ENCODE data around the gene HTR1A.

Gene HTR1A
- total RNA-seq: 0 reads per million in 9 experiments

GRCh38 chr5:63962279-63962678 is at the start of gene HTR1A:
TSS of gene HTR1A (minus strand) at chr5:63962445. CDS start at chr5:63961719, 726 bp downstream.
- DNase-seq: no peak
- peaks cover 5 to 41% of the 10 kb centered on the region in 2 donors for H3K27me3 Mint-ChIP-seq
- H3K4me1 Mint-ChIP-seq (ENCODE audit: low read depth in 2 of 2): peaks cover 0 to 3% of the 10 kb centered on the region in 2 donors
- H3K27ac Mint-ChIP-seq: no peak within 1 kb of the TSS
- H3K36me3 Mint-ChIP-seq (ENCODE audit: insufficient read depth): no peaks in the 10 kb centered on the region
- H3K9me3 Mint-ChIP-seq: peaks cover 14 to 25% of the 10 kb centered on the region in 2 donors
- no peak for ATAC-seq (replicated peaks)
- no peak within 1 kb of the TSS for H3K4me3 Mint-ChIP-seq

DNA sequence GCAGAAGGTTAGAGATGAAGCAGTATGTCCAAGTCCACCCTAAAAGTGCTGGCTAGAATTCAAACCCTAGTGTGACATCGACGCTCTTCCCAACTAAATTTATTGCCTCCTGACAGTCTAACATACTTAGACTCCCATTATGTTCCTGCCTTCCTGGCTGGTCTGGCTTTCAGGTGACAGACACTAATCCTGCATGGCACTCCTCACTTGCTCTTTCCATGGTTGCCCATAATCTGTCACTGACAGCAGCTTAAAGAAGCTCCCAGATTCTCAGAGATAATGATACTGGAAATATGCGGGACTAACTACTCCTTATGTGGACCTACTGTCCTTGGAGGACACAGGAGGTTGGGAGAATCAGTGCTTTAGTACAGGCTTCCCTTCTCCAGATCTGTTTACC is 41.7 kb upstream of the HTR1A start:
- no peaks in the 10 kb centered on the region for H3K27me3 Mint-ChIP-seq
- ATAC-seq (replicated peaks) (no peak), DNase-seq (no peak)
- H3K9me3 Mint-ChIP-seq: peaks cover 3 to 13% of the 10 kb centered on the region in 2 donors
- H3K36me3 Mint-ChIP-seq (ENCODE audit: insufficient read depth): no peaks in the 10 kb centered on the region
- H3K27ac Mint-ChIP-seq: no peak overlapping the region
- H3K4me1 Mint-ChIP-seq (ENCODE audit: low read depth in 2 of 2): no peaks in the 10 kb centered on the region
- no peak overlapping the region for H3K4me3 Mint-ChIP-seq

GRCh38 chr5:64000096-64000495 is 37.9 kb upstream of the HTR1A start:
- H3K27me3 Mint-ChIP-seq: no peaks in the 10 kb centered on the region
- H3K4me3 Mint-ChIP-seq: no peak overlapping the region
- peaks cover 5 to 7% of the 10 kb centered on the region in 2 donors for H3K9me3 Mint-ChIP-seq
- no peak overlapping the region for H3K27ac Mint-ChIP-seq
- DNase-seq (no peak), ATAC-seq (replicated peaks) (no peak)
- H3K4me1 Mint-ChIP-seq (ENCODE audit: low read depth in 2 of 2): no peaks in the 10 kb centered on the region
- no peaks in the 10 kb centered on the region for H3K36me3 Mint-ChIP-seq (ENCODE audit: insufficient read depth)

GRCh38 chr5:63987053-63987452 is 24.8 kb upstream of the HTR1A start:
- no peak overlapping the region for H3K4me3 Mint-ChIP-seq
- H3K36me3 Mint-ChIP-seq (ENCODE audit: insufficient read depth): no peaks in the 10 kb centered on the region
- no peak overlapping the region for H3K27ac Mint-ChIP-seq
- peaks cover 0 to 6% of the 10 kb centered on the region in 2 donors for H3K9me3 Mint-ChIP-seq
- ATAC-seq (replicated peaks) (no peak), DNase-seq (no peak)
- no peaks in the 10 kb centered on the region for H3K27me3 Mint-ChIP-seq
- no peaks in the 10 kb centered on the region for H3K4me1 Mint-ChIP-seq (ENCODE audit: low read depth in 2 of 2)

- DNase-seq (no peak), ATAC-seq (replicated peaks) (no peak)
- H3K27me3 Mint-ChIP-seq: no peaks in the 10 kb centered on the region
- no peaks in the 10 kb centered on the region for H3K4me1 Mint-ChIP-seq (ENCODE audit: low read depth in 2 of 2)
- no peak overlapping the region for H3K27ac Mint-ChIP-seq
- peaks cover 18 to 24% of the 10 kb centered on the region in 2 donors for H3K9me3 Mint-ChIP-seq
- H3K36me3 Mint-ChIP-seq (ENCODE audit: insufficient read depth): no peaks in the 10 kb centered on the region
- no peak overlapping the region for H3K4me3 Mint-ChIP-seq
Measured at GRCh38 chr5:63981864-63982263, 19.6 kb upstream of the HTR1A start.

- Mint-ChIP-seq H3K27ac (no peak overlapping the region), H3K4me1 (ENCODE audit: low read depth in 2 of 2) (peaks cover 0 to 3% of the 10 kb centered on the region in 2 donors)
Measured at GRCh38 chr5:63963926-63964325, 1.7 kb upstream of the HTR1A start.

DNA sequence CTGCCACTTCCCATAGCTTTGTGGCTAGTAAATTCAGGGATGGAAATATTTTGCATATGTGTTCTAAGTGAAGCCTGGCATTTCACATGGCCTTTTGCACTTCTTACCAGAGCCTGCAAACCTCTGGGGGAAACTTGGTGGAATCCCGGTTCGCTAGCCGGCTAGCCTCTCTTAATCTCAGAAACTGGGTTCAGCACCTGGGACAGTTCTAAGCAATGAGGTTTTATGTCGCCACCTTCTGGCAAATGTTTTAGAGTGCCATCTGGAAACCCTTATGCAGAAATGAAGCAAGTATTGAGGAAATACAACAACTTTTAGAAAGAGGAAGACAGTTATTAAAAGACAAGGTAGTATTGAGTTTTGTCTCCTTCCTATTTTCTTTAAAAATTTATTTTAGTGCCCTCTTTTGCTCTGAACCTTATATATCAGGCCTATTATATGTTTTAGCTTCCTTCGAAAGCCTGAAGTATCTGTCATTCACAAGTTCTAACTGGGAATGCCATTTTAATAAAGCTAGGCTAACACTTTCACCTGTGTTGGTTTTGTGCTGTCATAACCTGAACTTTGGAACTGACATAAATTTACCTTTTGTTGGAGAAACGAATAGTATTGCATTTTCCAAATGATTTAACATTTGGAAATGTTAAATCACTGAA is 963 bp upstream of the HTR1A start:
- Mint-ChIP-seq H3K36me3 (ENCODE audit: insufficient read depth) (no peaks in the 10 kb centered on the region), H3K4me1 (ENCODE audit: low read depth in 2 of 2) (peaks cover 0 to 3% of the 10 kb centered on the region in 2 donors), H3K27ac (no peak overlapping the region), H3K9me3 (peaks cover 14 to 25% of the 10 kb centered on the region in 2 donors), H3K4me3 (no peak overlapping the region), H3K27me3 (peaks cover 5 to 41% of the 10 kb centered on the region in 2 donors)
- DNase-seq (no peak), ATAC-seq (replicated peaks) (no peak)

More at GRCh38 chr5:63963926-63964325, 1.7 kb upstream of the HTR1A start:
- peaks cover 12 to 18% of the 10 kb centered on the region in 2 donors for H3K9me3 Mint-ChIP-seq
- no peak for ATAC-seq (replicated peaks)
- H3K36me3 Mint-ChIP-seq (ENCODE audit: insufficient read depth): no peaks in the 10 kb centered on the region
- H3K27me3 Mint-ChIP-seq: peaks cover 5 to 36% of the 10 kb centered on the region in 2 donors
- H3K4me3 Mint-ChIP-seq: no peak overlapping the region
- DNase-seq: no peak

DNA sequence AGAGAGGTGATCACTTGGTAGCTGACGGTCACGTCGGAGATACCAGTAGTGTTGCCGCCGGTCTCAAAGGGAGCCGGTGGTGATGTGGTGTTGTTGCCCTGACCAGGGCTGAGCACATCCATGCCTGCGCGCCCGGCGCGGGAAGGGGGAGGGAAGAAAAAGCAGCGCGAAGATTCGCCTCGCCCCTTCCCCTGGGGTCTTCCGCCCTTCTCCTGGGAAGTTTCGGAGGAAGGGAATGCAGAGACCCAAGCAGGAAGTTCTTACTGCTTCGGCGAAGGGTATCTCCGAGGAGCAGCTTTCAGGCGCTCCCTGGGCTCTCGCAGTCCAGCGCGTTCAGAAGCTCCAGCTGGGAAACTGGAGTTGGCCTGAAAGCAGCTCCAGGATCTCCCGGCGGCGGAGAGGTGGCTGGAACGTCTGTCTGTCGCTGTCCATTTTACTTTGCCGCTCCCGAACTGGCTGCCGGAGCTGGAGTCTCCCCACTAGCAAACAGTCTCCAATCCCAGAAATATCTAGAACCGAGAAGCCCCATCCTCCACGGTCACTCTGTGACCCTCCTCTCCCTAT is 565 bp downstream of the HTR1A start:
- H3K4me1 Mint-ChIP-seq (ENCODE audit: low read depth in 2 of 2): peaks cover 0 to 3% of the 10 kb centered on the region in 2 donors
- ATAC-seq (replicated peaks): no peak
- H3K9me3 Mint-ChIP-seq: peaks cover 14 to 25% of the 10 kb centered on the region in 2 donors
- H3K27me3 Mint-ChIP-seq: peaks cover 5 to 41% of the 10 kb centered on the region in 2 donors
- H3K4me3 Mint-ChIP-seq: no peak overlapping the region
- DNase-seq: no peak
- no peak overlapping the region for H3K27ac Mint-ChIP-seq
- no peaks in the 10 kb centered on the region for H3K36me3 Mint-ChIP-seq (ENCODE audit: insufficient read depth)

GRCh38 chr5:63961125-63961597 is 1.1 kb downstream of the HTR1A start:
- peaks cover 5 to 41% of the 10 kb centered on the region in 2 donors for H3K27me3 Mint-ChIP-seq
- ATAC-seq (replicated peaks): no peak
- H3K27ac Mint-ChIP-seq: no peak overlapping the region
- H3K4me3 Mint-ChIP-seq: no peak overlapping the region
- H3K9me3 Mint-ChIP-seq: peaks cover 14 to 25% of the 10 kb centered on the region in 2 donors
- peaks cover 0 to 3% of the 10 kb centered on the region in 2 donors for H3K4me1 Mint-ChIP-seq (ENCODE audit: low read depth in 2 of 2)
- no peak for DNase-seq
- no peaks in the 10 kb centered on the region for H3K36me3 Mint-ChIP-seq (ENCODE audit: insufficient read depth)

DNA sequence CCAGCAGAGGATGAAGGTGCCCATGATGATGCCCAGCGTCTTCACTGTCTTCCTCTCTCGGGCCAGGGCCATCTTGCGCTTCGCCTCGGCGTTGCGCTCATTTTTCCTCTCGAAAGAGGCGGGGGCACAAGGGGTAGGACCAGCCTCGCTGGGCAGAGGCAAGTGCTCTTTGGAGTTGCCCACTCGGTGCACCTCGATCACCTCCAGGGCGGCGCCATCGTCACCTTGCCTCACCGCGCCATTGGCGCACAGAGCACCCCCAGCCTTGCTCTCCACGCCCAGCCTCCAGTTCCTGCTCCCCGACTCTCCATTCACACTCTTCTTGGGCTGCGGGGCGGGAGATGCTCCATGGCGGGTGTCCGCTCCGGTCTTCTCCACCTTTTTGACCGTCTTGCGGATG is 1.6 kb downstream of the HTR1A start:
- H3K27ac Mint-ChIP-seq: no peak overlapping the region
- peaks cover 18 to 30% of the 10 kb centered on the region in 2 donors for H3K9me3 Mint-ChIP-seq
- H3K4me3 Mint-ChIP-seq: no peak overlapping the region
- peaks cover 0 to 3% of the 10 kb centered on the region in 2 donors for H3K4me1 Mint-ChIP-seq (ENCODE audit: low read depth in 2 of 2)
- no peaks in the 10 kb centered on the region for H3K36me3 Mint-ChIP-seq (ENCODE audit: insufficient read depth)
- DNase-seq: no peak
- no peak for ATAC-seq (replicated peaks)
- peaks cover 5 to 41% of the 10 kb centered on the region in 2 donors for H3K27me3 Mint-ChIP-seq

GRCh38 chr5:63959177-63959982 is 2.9 kb downstream of the HTR1A start:
- DNase-seq (no peak), ATAC-seq (replicated peaks) (no peak)
- H3K4me1 Mint-ChIP-seq (ENCODE audit: low read depth in 2 of 2): peaks cover 0 to 3% of the 10 kb centered on the region in 2 donors
- H3K9me3 Mint-ChIP-seq: peaks cover 18 to 37% of the 10 kb centered on the region in 2 donors
- H3K4me3 Mint-ChIP-seq: no peak overlapping the region
- peaks cover 5 to 41% of the 10 kb centered on the region in 2 donors for H3K27me3 Mint-ChIP-seq
- no peaks in the 10 kb centered on the region for H3K36me3 Mint-ChIP-seq (ENCODE audit: insufficient read depth)
- no peak overlapping the region for H3K27ac Mint-ChIP-seq

DNA sequence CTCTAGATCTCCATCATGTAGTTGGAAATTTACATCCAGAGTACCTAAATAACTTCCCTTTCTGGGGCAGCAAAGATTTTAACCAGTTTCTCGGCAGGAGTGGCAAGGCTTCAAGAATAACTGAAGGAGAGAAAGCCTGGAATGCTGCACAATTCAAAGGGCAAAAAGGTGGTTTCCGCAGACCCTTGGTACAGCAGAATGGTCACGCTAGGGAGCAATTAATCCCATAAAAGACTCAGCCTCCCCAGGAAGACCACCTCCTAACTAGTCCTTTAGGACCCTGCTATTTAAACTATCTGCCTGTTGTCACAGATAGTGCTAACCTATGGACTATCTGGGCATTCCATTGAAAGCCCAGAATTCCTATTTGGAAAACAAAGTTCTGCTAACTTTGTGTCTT is 3.6 kb downstream of the HTR1A start:
- DNase-seq (no peak), ATAC-seq (replicated peaks) (no peak)
- peaks cover 0 to 3% of the 10 kb centered on the region in 2 donors for H3K4me1 Mint-ChIP-seq (ENCODE audit: low read depth in 2 of 2)
- peaks cover 5 to 41% of the 10 kb centered on the region in 2 donors for H3K27me3 Mint-ChIP-seq
- no peak overlapping the region for H3K27ac Mint-ChIP-seq
- no peak overlapping the region for H3K4me3 Mint-ChIP-seq
- H3K9me3 Mint-ChIP-seq: peaks cover 18 to 44% of the 10 kb centered on the region in 2 donors
- H3K36me3 Mint-ChIP-seq (ENCODE audit: insufficient read depth): no peaks in the 10 kb centered on the region

- Mint-ChIP-seq H3K4me1 (ENCODE audit: low read depth in 2 of 2) (peaks cover 0 to 3% of the 10 kb centered on the region in 2 donors), H3K4me3 (no peak overlapping the region), H3K27me3 (peaks cover 5 to 40% of the 10 kb centered on the region in 2 donors), H3K9me3 (peaks cover 17 to 44% of the 10 kb centered on the region in 2 donors), H3K36me3 (ENCODE audit: insufficient read depth) (no peaks in the 10 kb centered on the region), H3K27ac (no peak overlapping the region)
- ATAC-seq (replicated peaks): no peak
- DNase-seq: no peak
Measured at GRCh38 chr5:63957617-63958016, 4.6 kb downstream of the HTR1A start.
